HEK293 (cell line): ENCODE results near the gene BTBD18.

Source experiments
- CTCF ChIA-PET: fragments of 350-600 bp; formaldehyde crosslinking; extraction: SDS; loops from one replicate; lab custom pipeline; 2021; ENCODE audit warnings: antibody characterized with exemption; lab: Yijun Ruan, JAX
- POLR2A ChIA-PET: fragments of 300-600 bp; formaldehyde crosslinking; extraction: SDS; loops from one replicate; lab custom pipeline; 2020; ENCODE audit warnings: antibody characterized with exemption, inconsistent platforms; lab: Yijun Ruan, JAX
- H3K27ac ChIP-seq: fragments of 200-500 bp; sonication (Bioruptor generic); 2 replicates; pipeline ENCODE4 v1.5.1; 2014; ENCODE audit warnings: low read depth, low read length, control low read depth, inconsistent platforms; ENCODE audit errors: extremely low read depth
- H3K36me3 ChIP-seq, 2 experiments: fragments of 200-500 bp in 1 of 2; sonication (Bioruptor generic) in 1 of 2; 1 replicate in 1 of 2; 2 replicates in 1 of 2; pipeline ENCODE4 v1.5.1; 2014 to 2017; ENCODE audit warnings: inconsistent platforms in 2 of 2, low read length in 2 of 2; ENCODE audit not compliant: control insufficient read depth in 2 of 2, insufficient read depth in 1 of 2
- H3K4me1 ChIP-seq: fragments of 200-500 bp; sonication (Bioruptor generic); 2 replicates; pipeline ENCODE4 v1.5.1; 2014; ENCODE audit warnings: mild to moderate bottlenecking, low read length, inconsistent platforms; ENCODE audit not compliant: control insufficient read depth, insufficient read depth
- H3K4me3 ChIP-seq: 2 replicates; pipeline ENCODE4 v1.5.1; 2011; ENCODE audit warnings: low read depth, mild to moderate bottlenecking, control low read depth, low read length, moderate library complexity
- H3K9me3 ChIP-seq: fragments of 200-500 bp; sonication (Bioruptor generic); 2 replicates; pipeline ENCODE4 v1.5.1; 2014; ENCODE audit warnings: low read depth, low read length, inconsistent platforms; ENCODE audit not compliant: control insufficient read depth, insufficient read depth
- GLI2 ChIP-seq: fragments of 450-650 bp; formaldehyde crosslinking; IDR thresholded peaks from 2 replicates; pipeline ENCODE4; 2017; ENCODE audit warnings: missing biosample characterization, missing genetic modification characterization, low read depth, borderline replicate concordance
- OSR2 ChIP-seq: fragments of 450-650 bp; formaldehyde crosslinking; IDR thresholded peaks from 2 replicates; pipeline ENCODE4 v1.5.1; 2016; ENCODE audit warnings: missing biosample characterization, missing genetic modification characterization
- PRDM1 ChIP-seq: fragments of 450-650 bp; formaldehyde crosslinking; IDR thresholded peaks from 2 replicates; pipeline ENCODE4; 2016; ENCODE audit warnings: missing biosample characterization, missing genetic modification characterization
- PRDM10 ChIP-seq: fragments of 450-650 bp; formaldehyde crosslinking; IDR thresholded peaks from 2 replicates; pipeline ENCODE4 v1.5.1; 2016; ENCODE audit warnings: missing biosample characterization, missing genetic modification characterization
- WT1 ChIP-seq: fragments of 450-650 bp; formaldehyde crosslinking; IDR thresholded peaks from 2 replicates; pipeline ENCODE4 v1.5.1; 2016; ENCODE audit warnings: missing biosample characterization, missing genetic modification characterization
- ZNF112 ChIP-seq: fragments of 450-650 bp; formaldehyde crosslinking; IDR thresholded peaks from 2 replicates; pipeline ENCODE4 v1.5.0; 2017; ENCODE audit warnings: missing biosample characterization, missing genetic modification characterization
- ZNF174 ChIP-seq: fragments of 450-650 bp; formaldehyde crosslinking; IDR thresholded peaks from 2 replicates; pipeline ENCODE4 v1.5.0; 2017; ENCODE audit warnings: missing biosample characterization, mild to moderate bottlenecking, missing genetic modification characterization
- ZNF2 ChIP-seq: fragments of 450-650 bp; formaldehyde crosslinking; IDR thresholded peaks from 2 replicates; pipeline ENCODE4 v1.5.1; 2016; ENCODE audit warnings: missing biosample characterization, missing genetic modification characterization
- ZNF24 ChIP-seq: fragments of 450-650 bp; formaldehyde crosslinking; IDR thresholded peaks from 2 replicates; pipeline ENCODE4 v1.5.1; 2016; ENCODE audit warnings: missing biosample characterization, missing genetic modification characterization
- ZNF354C ChIP-seq: fragments of 450-650 bp; formaldehyde crosslinking; IDR thresholded peaks from 2 replicates; pipeline ENCODE4 v1.5.1; 2016; ENCODE audit warnings: missing biosample characterization, missing genetic modification characterization, low read depth, borderline replicate concordance
- ZNF366 ChIP-seq: fragments of 450-650 bp; formaldehyde crosslinking; conservative IDR thresholded peaks from 2 replicates; pipeline ENCODE4 v1.5.1; 2016; ENCODE audit warnings: missing biosample characterization, missing genetic modification characterization
- ZNF37A ChIP-seq: fragments of 450-650 bp; IDR thresholded peaks from 2 replicates; pipeline ENCODE4 v1.5.1; 2018; ENCODE audit warnings: missing biosample characterization, missing genetic modification characterization
- ZNF555 ChIP-seq: fragments of 450-650 bp; formaldehyde crosslinking; conservative IDR thresholded peaks from 2 replicates; pipeline ENCODE4 v1.5.1; 2017; ENCODE audit warnings: missing biosample characterization, mild to moderate bottlenecking, missing genetic modification characterization, inconsistent platforms
- ZNF600 ChIP-seq: fragments of 450-650 bp; formaldehyde crosslinking; IDR thresholded peaks from 2 replicates; pipeline ENCODE4 v1.5.1; 2016; ENCODE audit warnings: missing biosample characterization, missing genetic modification characterization
- ZNF610 ChIP-seq: fragments of 450-650 bp; formaldehyde crosslinking; IDR thresholded peaks from 2 replicates; pipeline ENCODE4 v1.5.1; 2016; ENCODE audit warnings: missing biosample characterization, missing genetic modification characterization, borderline replicate concordance
- ZNF623 ChIP-seq: fragments of 450-650 bp; formaldehyde crosslinking; IDR thresholded peaks from 2 replicates; pipeline ENCODE4 v1.5.1; 2016; ENCODE audit warnings: missing biosample characterization, missing genetic modification characterization
- ZNF624 ChIP-seq: fragments of 450-650 bp; formaldehyde crosslinking; IDR thresholded peaks from 2 replicates; pipeline ENCODE4 v1.5.1; 2017; ENCODE audit warnings: missing biosample characterization, missing genetic modification characterization
- ZNF707 ChIP-seq: fragments of 450-650 bp; formaldehyde crosslinking; IDR thresholded peaks from 2 replicates; pipeline ENCODE4 v1.5.1; 2016; ENCODE audit warnings: missing biosample characterization, missing genetic modification characterization
- ZNF777 ChIP-seq: fragments of 450-650 bp; formaldehyde crosslinking; IDR thresholded peaks from 2 replicates; pipeline ENCODE4 v1.5.1; 2017; ENCODE audit warnings: missing biosample characterization, missing genetic modification characterization, borderline replicate concordance
- ZSCAN18 ChIP-seq: fragments of 450-650 bp; formaldehyde crosslinking; IDR thresholded peaks from 2 replicates; pipeline ENCODE4 v1.5.1; 2016; ENCODE audit warnings: missing biosample characterization, missing genetic modification characterization
- ZXDB ChIP-seq: fragments of 450-650 bp; formaldehyde crosslinking; IDR thresholded peaks from 2 replicates; pipeline ENCODE4 v1.5.1; 2016; ENCODE audit warnings: missing biosample characterization, missing genetic modification characterization
- TF ChIP-seq, protein P1 (sequence below): IDR thresholded peaks from 2 replicates; pipeline ENCODE4 v1.6.1; 2011; ENCODE audit warnings: mild to moderate bottlenecking, low read depth, low read length, borderline replicate concordance
- TF ChIP-seq, protein P2 (sequence below): fragments of 450-650 bp; formaldehyde crosslinking; IDR thresholded peaks from 2 replicates; pipeline ENCODE4 v1.5.1; 2017; ENCODE audit warnings: missing biosample characterization, missing genetic modification characterization

BTBD18 gene

GRCh38 chr11:57772562-57772961, 20.9 kb upstream of the BTBD18 start (continued):
- TF ChIP-seq PRDM10, result no peak
- TF ChIP-seq, protein P1, sequence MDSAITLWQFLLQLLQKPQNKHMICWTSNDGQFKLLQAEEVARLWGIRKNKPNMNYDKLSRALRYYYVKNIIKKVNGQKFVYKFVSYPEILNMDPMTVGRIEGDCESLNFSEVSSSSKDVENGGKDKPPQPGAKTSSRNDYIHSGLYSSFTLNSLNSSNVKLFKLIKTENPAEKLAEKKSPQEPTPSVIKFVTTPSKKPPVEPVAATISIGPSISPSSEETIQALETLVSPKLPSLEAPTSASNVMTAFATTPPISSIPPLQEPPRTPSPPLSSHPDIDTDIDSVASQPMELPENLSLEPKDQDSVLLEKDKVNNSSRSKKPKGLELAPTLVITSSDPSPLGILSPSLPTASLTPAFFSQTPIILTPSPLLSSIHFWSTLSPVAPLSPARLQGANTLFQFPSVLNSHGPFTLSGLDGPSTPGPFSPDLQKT, result no peak
- TF ChIP-seq PRDM1 (tag by site-specific recombination), result peak; percentile 73
- no peak for TF ChIP-seq ZNF37A (tag by site-specific recombination)
- TF ChIP-seq ZNF24 (tag by site-specific recombination), result no peak
- no peak for TF ChIP-seq ZNF777 (tag by site-specific recombination)
- TF ChIP-seq GLI2 (tag by site-specific recombination), result no peak
- no peak for TF ChIP-seq ZNF174 (tag by site-specific recombination)
- no peak for TF ChIP-seq ZNF555
- TF ChIP-seq ZNF112 (tag by site-specific recombination), result no peak
- peak; percentile 63 for TF ChIP-seq ZNF366 (tag by site-specific recombination)
- TF ChIP-seq ZNF624 (tag by site-specific recombination), result no peak
- no peak for TF ChIP-seq ZNF2 (tag by site-specific recombination)
- TF ChIP-seq WT1 (tag by site-specific recombination), result no peak
- TF ChIP-seq, protein P2, sequence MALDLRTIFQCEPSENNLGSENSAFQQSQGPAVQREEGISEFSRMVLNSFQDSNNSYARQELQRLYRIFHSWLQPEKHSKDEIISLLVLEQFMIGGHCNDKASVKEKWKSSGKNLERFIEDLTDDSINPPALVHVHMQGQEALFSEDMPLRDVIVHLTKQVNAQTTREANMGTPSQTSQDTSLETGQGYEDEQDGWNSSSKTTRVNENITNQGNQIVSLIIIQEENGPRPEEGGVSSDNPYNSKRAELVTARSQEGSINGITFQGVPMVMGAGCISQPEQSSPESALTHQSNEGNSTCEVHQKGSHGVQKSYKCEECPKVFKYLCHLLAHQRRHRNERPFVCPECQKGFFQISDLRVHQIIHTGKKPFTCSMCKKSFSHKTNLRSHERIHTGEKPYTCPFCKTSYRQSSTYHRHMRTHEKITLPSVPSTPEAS (tag by site-specific recombination), result no peak
- no peak for TF ChIP-seq ZSCAN18 (tag by site-specific recombination)
- no peak for TF ChIP-seq ZNF600 (tag by site-specific recombination)
- TF ChIP-seq ZXDB (tag by site-specific recombination), result no peak
- no peak for TF ChIP-seq ZNF354C (tag by site-specific recombination)

GRCh38 chr11:57771365-57771764, 19.7 kb upstream of the BTBD18 start:
- Histone ChIP-seq H3K4me1 (peaks cover 4% of the 10 kb centered on the region; the same call in 1 of the 2 replicates), H3K4me3 (no peak overlapping the region), H3K9me3 (no peaks in the 10 kb centered on the region), H3K36me3 (no peaks in the 10 kb centered on the region), H3K27ac (no peak overlapping the region)
- POLR2A ChIA-PET, result interaction anchor here (1.1 kb wide), 1 partner anchor 30 kb away, joined by 3 read pairs; the partner anchor contains the start of gene SELENOH
- TF ChIP-seq ZNF707 (tag by site-specific recombination) (no peak), OSR2 (tag by site-specific recombination) (no peak), ZNF623 (tag by site-specific recombination) (peak; percentile 95), ZNF610 (no peak)
- CTCF ChIA-PET, result interaction anchor here (0.8 to 1.6 kb wide), 3 partner anchors 9 to 29 kb away, joined by 3 to 7 read pairs (median 5); no protein-coding TSS in a partner anchor
